ENCODE results near the gene ADAM15. TPM values are rescaled to one million over a fixed set of nuclear protein-coding genes. Genes with fewer than 3 reads are reported as not detected.

Gene ADAM15
- total RNA-seq, 1 experiment from 2014 or later: 30.6 TPM

- no peaks in the 10 kb centered on the region for H3K79me1 ChIP-seq (ENCODE audit: insufficient read depth, low read depth, low read length, poor library complexity, severe bottlenecking)
- H3K79me2 ChIP-seq (ENCODE audit: insufficient read depth, low read length): no peaks in the 10 kb centered on the region
- peak overlapping the region; percentile 34 to 74; a peak in 4 of 5 replicates for H3K4me3 Mint-ChIP-seq
- H3K14ac ChIP-seq (ENCODE audit: insufficient read depth, low read length): no peak overlapping the region
- no peak overlapping the region for H4K8ac ChIP-seq (replicated peaks; ENCODE audit: insufficient read length, low read depth, low read length)
- H2AFZ ChIP-seq (ENCODE audit: low read length): no peak overlapping the region
- no peak overlapping the region for H4K91ac ChIP-seq (ENCODE audit: insufficient read length, low read depth, low read length)
- H3T11ph ChIP-seq (ENCODE audit: low read length): no peak overlapping the region
- H3K27ac ChIP-seq (ENCODE audit: insufficient read length, low read depth, low read length): no peak overlapping the region
- no peak overlapping the region for H3K23ac ChIP-seq (ENCODE audit: insufficient read length, low read depth, low read length)
- no peak overlapping the region for H2BK120ac ChIP-seq (ENCODE audit: low read depth, low read length, poor library complexity, severe bottlenecking)
- H3K4me1 Mint-ChIP-seq: peaks cover 32 to 54% of the 10 kb centered on the region in 2 experiments
- peaks cover 30% of the 10 kb centered on the region for H3K23me2 ChIP-seq (ENCODE audit: insufficient read length, low read depth, low read length, poor library complexity, severe bottlenecking)
- H3K9ac ChIP-seq (ENCODE audit: extremely low read depth, insufficient read length, low read length): no peak overlapping the region
- no peak overlapping the region for H2BK5ac ChIP-seq (ENCODE audit: insufficient read length, low read length)
- no peaks in the 10 kb centered on the region for H3K4me1 ChIP-seq (ENCODE audit: insufficient read depth, low read length)
- peaks cover 0 to 6% of the 10 kb centered on the region in 2 experiments; a peak in 2 of 5 replicates for H3K9me3 Mint-ChIP-seq
- no peak overlapping the region for H2BK15ac ChIP-seq (ENCODE audit: low read depth, low read length)
- H3K9me3 ChIP-seq (ENCODE audit: control insufficient read depth, low read depth, low read length): no peaks in the 10 kb centered on the region
- H3K4me2 ChIP-seq (ENCODE audit: insufficient read depth, insufficient read length, low read length): peak overlapping the region; percentile 26
- H4K5ac ChIP-seq (ENCODE audit: insufficient read length, low read depth, low read length): no peak overlapping the region
- no peak for DNase-seq
- peaks cover 51% of the 10 kb centered on the region for H3K27me3 ChIP-seq (ENCODE audit: insufficient read depth, low read length)
- H3K27ac Mint-ChIP-seq: no peak overlapping the region; a peak in 1 of 7 replicates
- no peak overlapping the region for H3K4ac ChIP-seq (ENCODE audit: low read depth, low read length)
- no peak overlapping the region for H3K18ac ChIP-seq (ENCODE audit: insufficient read length, low read depth, low read length)
- peaks cover 72% of the 10 kb centered on the region for H3K27me3 Mint-ChIP-seq (ENCODE audit: low read depth)
- no peaks in the 10 kb centered on the region for H4K20me1 ChIP-seq (ENCODE audit: control insufficient read depth, insufficient read depth, insufficient read length)
- H2BK12ac ChIP-seq (ENCODE audit: insufficient read length, low read depth, low read length): no peak overlapping the region
- H2AK5ac ChIP-seq (ENCODE audit: insufficient read length, low read length): no peak overlapping the region
- H3K56ac ChIP-seq (ENCODE audit: insufficient read length, low read depth, low read length): no peak overlapping the region
- no peak for TF ChIP-seq CTCF (conservative IDR thresholded peaks at IDR 0.05)
- H2BK20ac ChIP-seq (ENCODE audit: low read depth, low read length, poor library complexity, severe bottlenecking): no peak overlapping the region
- no CpG with 5 or more reads among the region's 36 CpGs for WGBS (ENCODE audit: extremely low coverage, insufficient read length, low lambda C conversion rate)
- 0 out of 7 replicates have a peak, but pooled peaks cover 0 to 4% (median 0%) of the 10 kb centered on the region in 3 experiments for H3K36me3 Mint-ChIP-seq (ENCODE audit: insufficient read depth in 1 of 3, low read depth in 3 of 3)
Observed at GRCh38 chr1:155082301-155083051, 31.4 kb downstream of the ADAM15 start.
